ENCODE measurements around the gene ESRRG.

The ESRRG gene

DNA sequence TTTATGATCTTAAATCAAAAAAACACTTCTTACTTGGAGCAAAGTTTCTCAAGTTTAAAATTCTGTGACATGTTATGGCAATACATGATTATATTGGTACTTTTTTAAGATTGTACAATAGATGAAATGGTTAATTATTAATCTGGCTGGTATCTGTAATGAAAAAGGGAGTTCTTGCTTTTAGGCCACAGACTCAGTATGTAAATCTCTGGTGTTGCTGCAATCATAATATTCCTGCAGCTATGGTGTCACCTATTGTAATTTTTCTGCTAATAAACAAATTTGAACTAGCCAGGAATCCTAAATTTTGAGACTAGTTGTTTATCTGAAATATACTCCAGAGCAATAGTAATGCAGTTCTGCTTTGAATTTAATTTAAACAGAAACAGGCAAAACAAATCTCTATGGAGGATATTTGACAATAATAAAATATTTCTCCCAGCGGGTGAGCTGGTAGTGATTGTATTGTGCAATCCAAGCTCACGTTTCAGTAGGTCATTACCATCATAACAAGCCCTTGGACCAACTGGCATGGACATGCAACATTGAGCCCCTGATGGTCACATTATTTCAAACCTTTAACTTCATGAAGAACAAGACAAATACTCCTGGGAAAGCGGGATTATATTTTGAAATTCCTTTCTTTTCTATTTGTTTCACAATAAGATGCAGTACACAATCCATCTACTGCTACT lies 222.8 kb downstream of the ESRRG start:
- DNase-seq, result no peak

DNA sequence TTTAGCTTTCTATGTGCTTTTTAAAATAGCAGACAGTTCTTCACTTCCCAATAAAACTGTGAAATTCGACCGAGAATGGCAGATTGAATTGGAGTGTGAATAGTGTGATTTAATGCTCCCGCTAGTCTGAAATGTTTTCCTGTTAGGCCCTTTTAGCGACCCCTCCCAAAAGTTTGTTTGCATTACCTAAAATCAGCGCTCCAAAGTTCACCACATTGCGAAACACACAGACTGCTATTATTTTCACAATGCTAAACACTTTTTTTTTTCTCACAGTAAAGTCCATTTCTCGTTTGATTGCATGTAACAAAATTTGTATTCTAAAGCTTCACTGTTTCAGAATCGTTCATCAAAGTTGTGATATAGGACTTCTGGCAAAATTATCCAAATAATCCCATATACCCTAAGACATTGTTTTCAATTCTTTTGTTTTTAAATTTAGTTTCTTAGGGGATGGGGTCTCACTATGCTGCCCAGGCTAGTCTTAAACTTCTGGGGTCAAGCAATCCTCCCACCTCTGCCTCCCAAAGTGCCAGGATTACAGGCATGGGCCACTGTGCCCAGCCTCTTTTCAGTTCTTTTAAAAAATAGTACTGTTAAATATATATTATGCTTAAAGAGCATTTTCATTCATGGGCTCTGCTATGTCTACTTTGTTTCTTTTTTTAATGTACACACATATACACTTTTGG lies 223.5 kb downstream of the ESRRG start:
- no peak for DNase-seq

DNA sequence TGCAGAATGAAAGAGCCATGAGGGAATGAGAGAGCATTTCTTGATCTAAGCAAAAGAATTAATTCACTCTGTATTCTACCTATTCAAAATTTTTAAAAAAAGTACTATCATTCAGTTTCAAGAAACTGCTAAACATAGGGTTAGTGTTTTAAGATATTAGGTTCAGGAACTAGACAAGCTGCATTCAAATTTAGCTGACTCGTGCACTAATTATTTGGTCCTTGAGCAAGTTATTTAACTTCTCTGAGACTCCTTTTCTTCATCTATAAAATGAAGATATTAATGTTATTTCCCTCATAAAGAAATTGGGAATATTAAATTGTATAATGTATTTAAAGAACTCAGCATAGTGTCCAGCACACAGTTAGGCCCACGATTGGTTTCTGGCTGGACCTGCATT lies 225.0 kb downstream of the ESRRG start:
- DNase-seq, result no peak

DNA sequence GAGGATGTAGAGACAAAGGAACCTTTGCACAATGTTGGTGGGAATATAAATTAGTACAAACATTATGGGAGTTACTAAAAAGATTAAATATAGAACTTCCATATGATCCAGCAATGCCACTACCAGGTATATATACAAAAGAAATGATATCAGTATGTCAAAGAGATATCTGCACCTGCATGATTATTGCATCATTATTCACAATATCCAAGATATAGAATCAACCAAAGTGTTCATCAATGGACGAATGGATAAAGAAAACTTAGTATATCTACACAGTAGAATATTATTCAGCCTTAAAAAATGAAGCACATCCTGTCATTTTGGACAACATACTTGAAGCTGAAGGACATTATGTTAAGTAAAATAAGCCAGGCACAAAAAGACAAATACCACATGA lies 238.2 kb downstream of the ESRRG start:
- DNase-seq, result no peak

DNA sequence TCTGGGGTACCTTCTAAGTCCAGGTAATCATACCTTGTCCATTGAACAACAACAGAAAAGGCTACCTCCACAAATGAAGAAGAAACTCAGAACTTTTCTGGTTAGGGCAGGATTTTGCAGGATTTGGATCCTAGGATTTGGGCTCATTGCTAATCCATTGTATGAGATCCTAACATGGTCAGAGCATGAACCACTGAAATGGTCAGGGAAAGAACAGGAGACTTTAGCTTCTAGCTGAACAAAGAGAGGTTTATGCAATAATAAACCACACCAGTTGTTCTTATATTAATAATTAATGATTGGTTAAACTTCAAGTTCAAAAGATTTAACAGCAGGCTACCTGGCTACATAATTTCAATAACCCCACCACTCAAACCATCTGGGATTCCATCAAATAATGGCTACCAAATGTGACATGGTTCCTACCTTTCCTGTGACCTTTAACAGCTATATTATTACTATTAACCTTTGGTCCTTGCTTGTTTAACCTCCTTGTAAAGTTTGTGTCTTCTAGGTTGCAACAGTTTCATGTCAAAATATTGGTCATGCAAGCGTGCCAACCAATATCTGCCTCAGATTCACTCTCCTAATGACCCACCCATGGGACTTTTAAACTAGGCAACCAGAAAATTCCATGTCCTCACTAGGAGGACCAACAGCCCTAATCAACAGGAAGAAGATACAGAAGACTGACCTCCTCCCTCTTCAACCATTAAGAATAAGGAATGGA lies 239.4 kb downstream of the ESRRG start:
- DNase-seq, result no peak

DNA sequence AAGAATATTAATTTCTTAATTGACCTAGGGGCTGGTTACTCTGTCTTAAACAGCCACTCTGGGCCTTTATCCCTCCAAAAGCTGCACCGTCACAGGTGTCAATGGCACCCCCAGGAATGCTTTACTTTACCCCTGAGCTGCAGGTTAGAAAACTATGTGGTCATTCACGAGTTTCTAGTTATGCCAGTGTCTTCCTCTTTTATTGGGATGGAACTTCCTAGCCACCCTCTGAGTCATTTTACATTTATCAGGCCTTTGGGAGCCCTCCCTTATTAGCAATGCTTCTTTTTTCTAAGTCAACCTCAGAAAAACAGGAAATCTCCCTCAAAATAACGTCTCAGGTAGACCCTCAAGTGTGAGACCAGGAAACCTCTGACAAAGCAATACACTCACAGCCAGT lies 240.6 kb downstream of the ESRRG start:
- DNase-seq, result no peak

DNA sequence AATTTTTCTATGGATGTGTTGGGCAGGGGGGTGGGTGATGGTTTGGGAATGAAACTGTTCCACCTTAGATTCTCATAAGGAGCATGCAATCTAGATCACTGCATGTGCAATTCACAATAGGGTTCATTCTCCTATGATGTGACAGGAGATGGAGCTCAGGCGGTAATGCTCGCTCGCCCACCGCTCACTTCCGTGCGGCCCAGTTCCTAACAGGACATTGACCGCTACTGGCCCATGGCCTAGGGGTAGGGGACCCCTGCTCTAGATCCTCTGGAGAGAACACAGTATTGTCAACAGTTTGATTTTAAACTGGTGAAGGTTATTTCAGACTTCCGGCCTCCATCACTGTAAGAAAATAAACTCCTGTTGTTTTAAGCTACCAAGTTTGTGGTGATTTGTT lies 245.0 kb downstream of the ESRRG start:
- DNase-seq, result no peak

DNA sequence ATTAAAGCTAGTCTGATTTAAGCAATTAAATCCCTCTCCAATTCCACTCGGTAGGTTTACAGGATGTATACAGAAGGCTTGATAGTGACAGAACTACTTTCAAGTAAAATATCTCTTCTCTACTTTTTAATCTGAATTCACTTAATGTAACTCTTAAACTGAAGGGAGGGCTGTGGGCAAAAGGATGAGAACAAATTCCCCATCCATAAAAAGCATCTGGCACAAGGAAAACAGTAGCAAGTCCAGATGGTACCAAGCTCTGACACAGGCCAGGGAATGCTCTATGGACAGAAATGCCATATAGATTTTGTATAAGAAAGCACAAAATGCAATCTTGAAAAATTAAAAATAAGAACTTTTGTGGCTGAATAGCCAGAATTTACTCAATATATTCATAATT lies 246.9 kb downstream of the ESRRG start:
- DNase-seq, result no peak

DNA sequence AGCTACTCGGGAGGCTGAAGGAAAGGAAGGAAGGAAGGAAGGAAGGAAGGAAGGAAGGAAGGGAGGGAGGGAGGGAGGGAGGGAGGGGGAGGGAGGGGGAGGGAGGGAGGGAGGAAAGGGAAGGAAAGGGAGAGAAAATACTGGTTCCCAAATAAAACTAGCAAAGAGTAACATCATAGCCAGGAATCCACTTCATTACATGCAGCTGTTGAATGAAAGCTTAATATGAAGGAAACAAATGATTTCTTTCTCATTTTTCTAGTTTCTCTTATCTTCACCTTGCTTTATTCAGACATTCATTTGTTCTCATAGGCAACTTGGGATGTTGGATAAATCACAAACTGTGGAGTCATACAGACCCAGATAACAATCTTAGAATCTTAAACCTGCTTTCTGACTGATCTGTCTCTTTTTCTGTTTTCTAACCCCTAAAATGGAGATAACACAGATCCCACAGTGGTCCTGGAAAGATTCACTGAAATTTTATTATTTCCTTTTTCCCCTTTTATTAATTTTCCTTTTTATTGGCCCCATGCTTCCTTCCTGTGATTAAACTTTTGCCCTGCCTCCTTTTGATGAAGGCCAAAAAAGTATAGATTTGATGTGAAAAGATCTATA lies 247.5 kb downstream of the ESRRG start:
- no peak for DNase-seq

DNA sequence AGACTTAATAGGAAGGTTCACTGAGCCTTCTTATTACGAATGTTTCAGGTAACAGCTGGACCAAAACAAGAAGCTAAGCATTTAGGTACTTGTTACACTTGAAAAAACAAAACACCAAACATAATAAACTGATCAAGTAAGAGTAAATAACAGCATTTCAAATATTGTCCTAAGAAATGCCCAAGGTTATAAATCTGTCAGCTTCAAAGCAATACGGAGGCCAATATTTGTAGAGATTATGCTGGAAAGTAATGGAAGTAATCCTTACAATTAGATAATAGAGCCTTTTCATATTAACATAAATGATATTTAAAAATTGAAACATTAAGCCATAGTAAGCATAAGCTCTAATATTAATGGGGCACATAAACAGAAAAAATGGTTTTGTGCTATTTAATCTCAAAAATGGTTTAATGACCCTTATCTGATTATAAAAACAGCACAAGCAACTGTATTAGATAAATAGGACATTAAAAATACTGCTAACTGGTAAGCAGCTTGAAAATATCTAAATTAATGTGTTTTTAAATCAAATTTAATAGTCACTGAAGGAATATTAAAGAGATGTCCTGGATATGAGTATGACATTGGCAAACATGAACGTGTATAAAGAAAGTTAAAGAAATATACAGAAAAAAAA lies 256.9 kb downstream of the ESRRG start:
- DNase-seq, result no peak

DNA sequence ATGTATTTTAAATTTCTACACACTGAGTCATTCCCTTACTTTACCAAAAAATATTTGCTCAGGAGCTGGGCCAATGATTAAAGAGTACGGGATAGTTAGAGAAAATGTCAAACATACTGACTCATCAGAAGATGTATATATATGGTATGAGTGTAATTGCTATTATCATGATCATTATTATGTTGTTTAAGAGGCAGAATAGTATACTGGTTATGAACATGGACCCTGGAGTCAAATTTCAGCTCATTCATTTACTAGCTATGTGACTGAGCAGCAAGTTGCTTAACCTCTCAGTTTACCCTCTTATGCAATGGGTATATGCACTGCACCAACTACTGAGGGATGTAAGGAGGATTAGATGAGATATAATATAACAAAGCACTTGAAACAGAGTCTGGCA lies 258.7 kb downstream of the ESRRG start:
- no peak for DNase-seq

DNA sequence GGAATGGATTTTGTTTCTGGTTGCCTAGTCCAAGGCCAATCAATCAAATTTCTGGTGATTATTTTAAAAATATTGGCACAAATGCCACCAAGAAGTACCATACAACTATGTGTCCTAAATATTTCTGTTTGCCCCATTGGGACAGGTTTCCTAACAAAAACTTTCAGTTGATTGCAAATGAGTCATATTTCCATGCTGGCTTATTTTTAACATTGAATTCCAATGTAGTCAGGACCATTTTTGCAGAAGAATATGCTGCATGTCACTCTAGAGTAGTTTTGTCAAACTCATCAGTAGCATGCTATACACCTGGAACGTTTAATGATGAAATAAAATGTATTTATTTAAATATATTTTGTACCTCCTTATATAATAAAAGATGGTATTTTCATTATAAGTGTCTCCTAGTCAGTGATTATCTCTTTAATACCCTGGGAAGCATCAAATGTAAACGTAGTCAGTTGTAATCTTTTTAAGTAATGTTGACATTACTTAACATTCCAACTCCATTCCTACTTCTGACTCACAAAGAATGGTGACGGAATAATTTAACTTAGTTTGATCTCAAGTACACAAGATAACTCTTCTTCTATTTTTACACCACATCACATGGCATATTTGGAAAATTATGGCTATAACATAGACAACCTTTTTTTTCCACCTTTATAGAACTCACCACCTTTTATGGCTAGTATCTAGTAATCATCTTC lies 261.0 kb downstream of the ESRRG start:
- DNase-seq, result no peak

DNA sequence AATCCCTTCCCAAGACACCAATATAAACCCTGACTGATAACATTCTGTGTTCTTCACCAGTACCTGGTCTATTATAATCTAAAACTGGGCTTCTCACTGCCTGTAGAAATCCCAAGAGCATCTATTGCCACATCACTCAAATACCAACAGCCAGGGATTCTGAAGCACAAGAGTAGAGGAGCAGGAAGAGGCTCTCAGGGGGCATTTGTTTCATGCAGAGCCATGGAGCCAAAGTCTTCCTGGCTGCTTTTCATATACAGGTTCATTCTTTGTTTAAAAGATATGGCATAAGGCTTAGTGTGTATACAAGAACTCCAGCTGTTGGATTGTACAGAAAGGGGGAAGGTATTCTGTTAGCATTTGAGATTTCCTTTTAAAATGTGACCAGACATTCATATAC lies 261.8 kb downstream of the ESRRG start:
- no peak for DNase-seq

DNA sequence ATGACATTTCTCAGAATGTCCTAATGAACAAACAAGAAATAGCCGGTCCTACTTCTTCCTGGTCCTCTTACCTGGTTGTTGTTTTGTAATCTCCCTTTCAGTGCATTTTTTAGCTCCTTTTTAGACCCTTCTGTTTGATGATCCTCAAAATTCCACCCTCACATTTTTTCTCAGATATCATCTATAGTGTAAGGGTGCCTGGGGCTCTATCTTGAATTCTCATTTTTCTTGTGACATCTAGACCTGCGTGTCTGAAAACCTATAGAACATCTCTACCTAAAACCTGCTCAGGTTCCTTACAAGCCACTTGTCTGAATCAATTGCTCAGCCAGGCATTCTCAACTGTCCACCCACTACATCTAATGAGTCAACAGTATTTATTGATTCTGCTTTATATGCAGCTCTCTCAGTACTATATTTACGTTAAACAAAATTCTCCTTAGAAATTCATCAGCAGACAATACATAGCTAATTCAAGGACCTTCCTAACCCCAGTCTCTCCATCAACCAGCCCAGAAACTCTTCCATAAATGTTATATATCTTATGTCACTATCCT lies 263.5 kb downstream of the ESRRG start:
- DNase-seq, result no peak

DNA sequence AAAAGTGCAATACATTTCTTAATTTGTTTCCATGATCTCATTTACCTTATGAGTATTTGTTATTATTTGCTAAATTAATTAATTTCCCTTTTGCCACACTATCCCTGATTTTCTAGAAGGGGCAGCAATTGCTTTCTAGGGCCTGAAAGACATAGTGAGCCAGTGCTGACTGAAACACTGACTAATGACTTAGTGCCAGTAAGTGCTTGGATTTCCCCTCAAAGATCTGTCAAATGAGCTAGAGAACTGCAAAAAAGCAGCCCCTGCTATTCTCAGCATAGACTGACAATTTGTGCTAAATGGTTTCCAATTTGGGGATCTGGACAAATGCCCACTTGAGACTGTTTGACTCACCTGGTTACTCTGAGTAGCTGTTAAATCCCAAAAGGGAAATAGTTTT lies 264.4 kb downstream of the ESRRG start:
- DNase-seq, result no peak

DNA sequence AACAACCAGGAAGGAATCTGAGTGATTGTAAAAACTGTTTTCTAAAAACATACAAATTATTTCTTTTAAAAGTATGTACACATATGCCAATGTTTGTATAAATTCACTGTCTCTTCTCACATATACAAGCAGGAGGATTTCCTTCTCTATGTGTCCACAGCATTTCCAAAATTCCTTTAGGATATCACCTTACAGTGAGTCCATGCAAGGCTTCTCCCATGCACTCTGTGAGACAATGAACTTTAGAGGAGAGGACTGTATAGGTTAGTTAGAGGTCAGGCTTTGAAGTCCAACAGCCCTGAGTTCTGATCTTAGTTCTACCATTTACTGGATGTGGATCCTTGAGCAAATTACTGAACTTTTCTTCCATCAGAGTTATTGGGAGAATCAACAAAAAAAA lies 265.9 kb downstream of the ESRRG start:
- no peak for DNase-seq

DNA sequence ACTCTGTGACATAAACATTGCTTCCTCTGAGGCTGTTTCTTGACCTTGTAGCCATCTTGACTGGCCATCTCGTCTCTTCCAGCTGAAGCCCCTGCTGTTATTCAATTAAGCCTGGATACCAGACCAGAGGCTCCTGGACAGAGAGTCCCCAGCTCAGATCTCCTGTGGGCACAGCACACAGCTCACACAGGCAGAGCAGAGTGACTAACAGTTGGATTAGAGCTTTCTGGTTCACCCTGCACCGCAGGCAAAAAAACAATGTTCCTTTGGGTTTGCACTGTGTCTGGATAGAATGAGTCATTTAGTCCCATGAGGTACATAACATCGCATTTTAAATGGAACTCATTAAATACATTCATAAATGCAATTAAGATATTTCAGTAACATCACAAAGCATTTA lies 266.5 kb downstream of the ESRRG start:
- DNase-seq, result no peak

DNA sequence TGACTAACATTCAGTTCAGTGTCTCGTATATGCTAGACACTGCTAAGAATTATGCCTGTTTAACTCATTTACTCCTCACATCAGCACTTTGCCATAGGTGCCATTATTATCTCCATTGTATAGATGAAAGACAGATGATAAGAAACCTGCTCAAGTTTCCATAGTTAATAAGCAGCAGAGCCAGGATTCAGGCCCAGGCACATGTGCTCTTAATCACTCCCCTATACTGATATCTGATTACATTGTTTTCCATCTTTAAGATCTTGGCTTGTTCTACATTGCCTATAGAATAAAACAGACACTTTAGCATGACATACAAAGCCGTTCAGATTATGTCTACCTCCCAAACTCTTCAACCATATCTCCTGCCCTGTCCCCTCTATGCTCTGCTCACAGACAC lies 269.5 kb downstream of the ESRRG start:
- DNase-seq, result no peak
